HepG2 (cell line): ENCODE measurements around the gene SOCS3. TPM values are rescaled to one million over a fixed set of nuclear protein-coding genes. Genes with fewer than 3 reads are reported as not detected.
A peak's percentile ranks its signal among the peaks of the same experiment; 100 is the strongest.

Experiments
- ATAC-seq: fragments of 200-7000 bp; cut with Tn5 transposase; 3 replicates; pipeline ENCODE4 v1.9.1; 2020; ENCODE audit warnings: mild to moderate bottlenecking, moderate library complexity
- BruUV-seq: library from RNA; stranded (reverse); fragments of 400-500 nt; replicated peaks from 2 replicates; lab custom pipeline; 2021; lab: Mats Ljungman, UMichigan
- CTCF ChIA-PET: fragments of 300-600 bp; formaldehyde crosslinking; extraction: SDS; loops from one replicate; lab custom pipeline; 2021; ENCODE audit warnings: low total read pairs, inconsistent platforms, low intra/inter-chr PET ratio; lab: Yijun Ruan, JAX
- POLR2A ChIA-PET: fragments of 350-600 bp; sonication (Branson Sonifier 250); formaldehyde crosslinking; loops from one replicate; lab custom pipeline; 2020; ENCODE audit warnings: antibody characterized with exemption, inconsistent platforms; lab: Yijun Ruan, JAX
- DNase-seq: peaks from one replicate; pipeline ENCODE4 v3.0.0-alpha.2; 2015; ENCODE audit warnings: low spot score
- FAIRE-seq: peaks from 3 replicates; lab custom pipeline; 2011; peaks lifted over from hg19 to GRCh38; lab: Jason Lieb, UNC
- H2AFZ ChIP-seq: one replicate; pipeline ENCODE4 v1.6.1; 2011; ENCODE audit warnings: low read length, inconsistent platforms
- H3K27ac ChIP-seq: fragments of 300-600 bp; 3 replicates; pipeline ENCODE4 v1.8.0; 2011; ENCODE audit warnings: mixed run types, mild to moderate bottlenecking, mixed read lengths, low read length, inconsistent platforms; ENCODE audit not compliant: insufficient read depth; ENCODE audit errors: extremely low read length
- H3K27me3 ChIP-seq, 2 experiments: fragments of 200-600 bp in 1 of 2; 2 replicates in 1 of 2; 3 replicates in 1 of 2; pipeline versions ENCODE4 v1.6.0 to v1.8.0; 2011; ENCODE audit warnings: low read length in 2 of 2, mild to moderate bottlenecking in 2 of 2, moderate library complexity in 2 of 2, inconsistent platforms in 1 of 2; ENCODE audit not compliant: insufficient read depth in 2 of 2, control insufficient read depth in 1 of 2
- H3K36me3 ChIP-seq, 2 experiments: fragments of 200-600 bp in 1 of 2; replicated peaks in 1 of 2; 2 replicates in 1 of 2; 3 replicates in 1 of 2; pipeline versions ENCODE4 v1.5.1 to v1.8.0; 2011; ENCODE audit warnings: low read length in 2 of 2, inconsistent platforms in 1 of 2; ENCODE audit not compliant: insufficient read depth in 2 of 2, control insufficient read depth in 1 of 2
- H3K4me1 ChIP-seq: 2 replicates; pipeline ENCODE4 v1.5.1; 2012; ENCODE audit warnings: low read length, inconsistent platforms; ENCODE audit not compliant: insufficient read depth
- H3K4me2 ChIP-seq: 2 replicates; pipeline ENCODE4 v1.6.0; 2011; ENCODE audit warnings: low read depth, low read length, inconsistent platforms
- H3K4me3 ChIP-seq, 3 experiments: fragments of 200-600 bp in 1 of 3; sonication (generic), shearing (Covaris generic) in 1 of 3; replicated peaks in 1 of 3; 2 replicates each; pipeline ENCODE4 v1.5.1; 2011 to 2016; ENCODE audit warnings: low read length in 3 of 3, inconsistent platforms in 2 of 3, low read depth in 2 of 3, mild to moderate bottlenecking in 2 of 3, control low read depth in 1 of 3, mixed read lengths in 1 of 3; ENCODE audit not compliant: insufficient read depth in 1 of 3
- H3K79me2 ChIP-seq: one replicate; pipeline ENCODE4 v1.6.1; 2011; ENCODE audit warnings: low read length, inconsistent platforms; ENCODE audit not compliant: insufficient read depth
- H3K9ac ChIP-seq: 2 replicates; pipeline ENCODE4 v1.6.0; 2011; ENCODE audit warnings: mild to moderate bottlenecking, low read depth, low read length, inconsistent platforms; ENCODE audit not compliant: insufficient read depth
- H3K9me3 ChIP-seq: 2 replicates; pipeline ENCODE4 v1.5.1; 2012; ENCODE audit warnings: mild to moderate bottlenecking, low read length
- H4K20me1 ChIP-seq: 2 replicates; pipeline ENCODE4 v1.6.0; 2011; ENCODE audit warnings: inconsistent platforms, mild to moderate bottlenecking, low read length, moderate library complexity; ENCODE audit not compliant: insufficient read depth
- ATF7 ChIP-seq, 2 experiments: fragments of 450-650 bp in 1 of 2; sonication (generic) in 1 of 2; formaldehyde crosslinking in 1 of 2; IDR thresholded peaks; 2 replicates each; pipeline versions ENCODE4 v1.4.0 to v1.6.1; 2016 to 2020; ENCODE audit warnings: antibody characterized with exemption in 1 of 2, mild to moderate bottlenecking in 1 of 2, missing genetic modification reagents in 1 of 2
- CBX5 ChIP-seq: sonication (generic); formaldehyde crosslinking; IDR thresholded peaks from 2 replicates; pipeline ENCODE4 v1.4.0; 2020; ENCODE audit warnings: missing genetic modification reagents, borderline replicate concordance
- CREB1 ChIP-seq, 2 experiments: fragments of 450-650 bp in 1 of 2; IDR thresholded peaks; 2 replicates each; pipeline ENCODE4 v1.6.1; 2016 to 2017; ENCODE audit warnings: control low read depth in 1 of 2, mild to moderate bottlenecking in 1 of 2, missing compliant biosample characterization in 1 of 2, missing genetic modification characterization in 1 of 2
- ESRRA ChIP-seq: sonication (generic); formaldehyde crosslinking; IDR thresholded peaks from 2 replicates; pipeline ENCODE4 v1.5.1; 2020; ENCODE audit warnings: mild to moderate bottlenecking, low read depth, missing genetic modification reagents
- MBNL3 ChIP-seq: fragments of 250-450 bp; sonication (Bioruptor Pico); conservative IDR thresholded peaks from 2 replicates; pipeline ENCODE4 v1.8.0; 2022; ENCODE audit warnings: mild to moderate bottlenecking, inconsistent platforms
- MED13 ChIP-seq: sonication (generic); formaldehyde crosslinking; IDR thresholded peaks from 2 replicates; pipeline ENCODE4 v1.5.0; 2020; ENCODE audit warnings: missing genetic modification reagents
- TAF15 ChIP-seq: fragments of 200-400 bp; formaldehyde crosslinking; IDR thresholded peaks from one replicate; pipeline ENCODE4 v1.6.1; 2018; ENCODE audit warnings: mild to moderate bottlenecking, low read depth, low read length; ENCODE audit not compliant: poor library complexity, severe bottlenecking
- ZNF558 ChIP-seq: sonication (generic); formaldehyde crosslinking; IDR thresholded peaks from 2 replicates; pipeline ENCODE4 v1.9.0; 2022; ENCODE audit warnings: mild to moderate bottlenecking, missing genetic modification reagents, borderline replicate concordance
- ZNF740 ChIP-seq: sonication (generic); formaldehyde crosslinking; IDR thresholded peaks from 2 replicates; pipeline ENCODE4 v1.4.0; 2020; ENCODE audit warnings: missing genetic modification reagents
- ZNF781 ChIP-seq: sonication (generic); formaldehyde crosslinking; IDR thresholded peaks from 2 replicates; pipeline ENCODE4 v1.5.1; 2020; ENCODE audit warnings: borderline replicate concordance, mild to moderate bottlenecking, missing genetic modification reagents; ENCODE audit errors: not compliant biosample characterization
- WGBS: methylation state at CpG from one replicate; pipeline ENCODE4 v1.1.6; 2017; ENCODE audit warnings: low lambda C conversion rate; 5-methylcytosine and 5-hydroxymethylcytosine counted together
- in situ Hi-C: cut with HindIII; loops from 2 replicates; pipeline ENCODE4 v1.10.0; 2017; ENCODE audit warnings: low pct_unique_long_range_greater_than_20kb; ENCODE audit not compliant: extremely low pct_ligation_motif_present
- intact Hi-C: fragments of 100-400 bp; cut with micrococcal nuclease; formaldehyde crosslinking; loops from one replicate; pipeline ENCODE4 v1.10.0; 2022; ENCODE audit not compliant: unreplicated experiment
- polyA plus RNA-seq, 8 experiments: library from polyadenylated mRNA; depleted of rRNA in 3 of 8; stranded (reverse) in 7 of 8; unstranded in 1 of 8; fragments of >200 nt; fragmentation: Illumina TruSeq in 4 of 8; extraction: Trizol in 4 of 8; gene quantifications; 2 replicates each; pipeline versions ENCODE4 v1.2.1 to v1.2.3, GENCODE V29; 2011 to 2016; ENCODE audit warnings: low read depth in 4 of 8, missing spikeins in 1 of 8, mixed read lengths in 1 of 8; ENCODE audit not compliant: insufficient read depth in 1 of 8
- small RNA-seq, 3 experiments: library from RNA; depleted of rRNA; stranded (forward); fragments of <200 nt; gene quantifications; one replicate each; pipeline ENCODE3, GENCODE V24; 2012; ENCODE audit warnings: low read depth in 2 of 3, low replicate concordance in 1 of 3; ENCODE audit not compliant: insufficient read length in 3 of 3, insufficient read depth in 2 of 3
- total RNA-seq, 5 experiments: library from RNA; depleted of rRNA; stranded (reverse); fragments of >200 nt; fragmentation: Illumina TruSeq; extraction: Trizol; gene quantifications; 2 replicates each; pipeline ENCODE4 v1.2.3, GENCODE V29; 2016; ENCODE audit warnings: low read depth in 1 of 5

The SOCS3 gene
- total and polyA plus RNA-seq, 2 of the 13 experiments (the other 11 are each of a cell fraction or from before 2014, with no cell fraction given): 0.77 to 2.4 TPM

GRCh38 chr17:78306913-78307312, 53.0 kb downstream of the SOCS3 start:
- no TSS peak for BruUV-seq
- 0% methylated on average over 1 of the region's 1 CpG for WGBS
- CTCF ChIA-PET: no interaction called here
- H3K9ac ChIP-seq: no peak overlapping the region
- peaks cover 16% of the 10 kb centered on the region for H3K4me1 ChIP-seq
- H3K27ac ChIP-seq: no peak overlapping the region
- H4K20me1 ChIP-seq: no peaks in the 10 kb centered on the region
- no peaks in the 10 kb centered on the region for H3K79me2 ChIP-seq
- H3K27me3 ChIP-seq: peaks cover 8 to 31% of the 10 kb centered on the region in 2 experiments; a peak in 4 of 5 replicates
- intact Hi-C loops: no loop called here
- no peak overlapping the region for H3K4me2 ChIP-seq
- no peak for ATAC-seq
- H2AFZ ChIP-seq: no peak overlapping the region
- no peak overlapping the region for H3K4me3 ChIP-seq
- in situ Hi-C loops: no loop called here
- no peaks in the 10 kb centered on the region for H3K36me3 ChIP-seq
- FAIRE-seq: no peak
- DNase-seq: no peak
- peaks cover 5% of the 10 kb centered on the region; the same call in 1 of the 2 replicates for H3K9me3 ChIP-seq
- TF ChIP-seq CBX5 (CRISPR knock-in tag): no peak
- no peak for TF ChIP-seq ZNF558 (CRISPR knock-in tag)
- TF ChIP-seq CREB1 (IDR thresholded peaks at IDR 0.05): 0 out of 2 replicates have a peak, but pooled peaks have one; percentile 35
- TF ChIP-seq CREB1 (CRISPR knock-in tag; IDR thresholded peaks at IDR 0.05): no peak
- no peak for TF ChIP-seq MBNL3
- no peak for TF ChIP-seq ESRRA (CRISPR knock-in tag)
- TF ChIP-seq TAF15: no peak
- no peak for TF ChIP-seq MED13 (CRISPR knock-in tag)
- TF ChIP-seq ATF7 (IDR thresholded peaks at IDR 0.05): peak; percentile 88
- TF ChIP-seq ATF7 (CRISPR knock-in tag; IDR thresholded peaks at IDR 0.05): no peak
- TF ChIP-seq ZNF740 (CRISPR knock-in tag): no peak
- no peak for TF ChIP-seq ZNF781 (CRISPR knock-in tag)
- POLR2A ChIA-PET: no interaction called here

Small RNAs within 50 kb of the gene (small RNA-seq; reads per million reads assigned to genes)
- gene RF00415 (0 reads per million in 3 experiments), gene RN7SL236P (0 reads per million in 3 experiments)

Other genes starting within 250 kb of the SOCS3 start
- 20.4 and 48.4 TPM in 2 replicates for gene TMC6, start 231.3 kb downstream of the SOCS3 start, total RNA-seq (2016; rRNA removed; fragmentation: Illumina TruSeq; extraction: Trizol)
- gene TMC6, start 231.3 kb downstream of the SOCS3 start, polyA plus RNA-seq (2011; rRNA removed): 99.1 and 118 TPM in 2 replicates
- gene TMC8, start 229.3 kb downstream of the SOCS3 start, total RNA-seq (2016; rRNA removed; fragmentation: Illumina TruSeq; extraction: Trizol): 0.08 and 0.53 TPM in 2 replicates
- 7.8 and 11.1 TPM in 2 replicates for gene TMC8, start 229.3 kb downstream of the SOCS3 start, polyA plus RNA-seq (2011; rRNA removed)
- 0.22 and 1.7 TPM in 2 replicates for gene C17orf99, start 213.7 kb downstream of the SOCS3 start, total RNA-seq (2016; rRNA removed; fragmentation: Illumina TruSeq; extraction: Trizol)
- gene C17orf99, start 213.7 kb downstream of the SOCS3 start, polyA plus RNA-seq (2011; rRNA removed): 1.9 and 2.8 TPM in 2 replicates
- 28.7 and 46.7 TPM in 2 replicates for gene SYNGR2, start 191.5 kb downstream of the SOCS3 start, total RNA-seq (2016; rRNA removed; fragmentation: Illumina TruSeq; extraction: Trizol)
- gene SYNGR2, start 191.5 kb downstream of the SOCS3 start, polyA plus RNA-seq (2011; rRNA removed): 170 and 192 TPM in 2 replicates
- gene TK1, start 173.0 kb downstream of the SOCS3 start, total RNA-seq (2016; rRNA removed; fragmentation: Illumina TruSeq; extraction: Trizol): 96.0 and 114 TPM in 2 replicates
- 33.2 and 45.0 TPM in 2 replicates for gene TK1, start 173.0 kb downstream of the SOCS3 start, polyA plus RNA-seq (2011; rRNA removed)
- 270 and 327 TPM in 2 replicates for gene AFMID, start 172.7 kb downstream of the SOCS3 start, total RNA-seq (2016; rRNA removed; fragmentation: Illumina TruSeq; extraction: Trizol)
- 249 and 317 TPM in 2 replicates for gene AFMID, start 172.7 kb downstream of the SOCS3 start, polyA plus RNA-seq (2011; rRNA removed)
- gene BIRC5, start 145.8 kb downstream of the SOCS3 start, total RNA-seq (2016; rRNA removed; fragmentation: Illumina TruSeq; extraction: Trizol): 135 and 167 TPM in 2 replicates
- 18.5 and 30.3 TPM in 2 replicates for gene BIRC5, start 145.8 kb downstream of the SOCS3 start, polyA plus RNA-seq (2011; rRNA removed)
- not detected in 2 replicates for gene TMEM235, start 128.4 kb downstream of the SOCS3 start, total RNA-seq (2016; rRNA removed; fragmentation: Illumina TruSeq; extraction: Trizol)
- gene TMEM235, start 128.4 kb downstream of the SOCS3 start, polyA plus RNA-seq (2011; rRNA removed): not detected in 2 replicates
- gene PGS1, start 18.6 kb upstream of the SOCS3 start, total RNA-seq (2016; rRNA removed; fragmentation: Illumina TruSeq; extraction: Trizol): 18.8 and 25.9 TPM in 2 replicates
- 31.5 and 42.3 TPM in 2 replicates for gene PGS1, start 18.6 kb upstream of the SOCS3 start, polyA plus RNA-seq (2011; rRNA removed)
- gene DNAH17, start 217.3 kb upstream of the SOCS3 start, total RNA-seq (2016; rRNA removed; fragmentation: Illumina TruSeq; extraction: Trizol): 0.86 and 0.90 TPM in 2 replicates
- 1.6 and 1.8 TPM in 2 replicates for gene DNAH17, start 217.3 kb upstream of the SOCS3 start, polyA plus RNA-seq (2011; rRNA removed)